H1 (cell line): ENCODE results near the gene LANCL2. TPM values are rescaled to one million over a fixed set of nuclear protein-coding genes. Genes with fewer than 3 reads are reported as not detected.

Experiments
- CTCF ChIA-PET: fragments of 300-600 bp; sonication (Branson Sonifier 250); formaldehyde crosslinking; loops from one replicate; lab custom pipeline; 2021; ENCODE audit not compliant: partially characterized antibody; lab: Charles Lee
- POLR2A ChIA-PET: fragments of 300-600 bp; sonication (Branson Sonifier 250); formaldehyde crosslinking; loops from one replicate; lab custom pipeline; 2021; ENCODE audit warnings: inconsistent platforms; ENCODE audit not compliant: partially characterized antibody; lab: Charles Lee
- DNase-seq, 2 experiments: peaks; one replicate each; pipeline versions ENCODE4 v3.0.0 to v3.0.0-alpha.2; 2010 to 2022; ENCODE audit warnings: low spot score in 2 of 2, low read depth in 1 of 2, mixed read lengths in 1 of 2
- FAIRE-seq: peaks from 2 replicates; lab custom pipeline; 2011; peaks lifted over from hg19 to GRCh38; lab: Jason Lieb, UNC
- H2AFZ ChIP-seq: 2 replicates; pipeline ENCODE4 v1.8.1; 2012; ENCODE audit warnings: low read length, inconsistent platforms
- H2AK5ac ChIP-seq: 2 replicates; pipeline ENCODE4 v1.6.1; 2013; ENCODE audit warnings: low read depth, low read length
- H2BK120ac ChIP-seq: replicated peaks from 2 replicates; pipeline ENCODE3; 2013; ENCODE audit warnings: low read depth, low read length, inconsistent platforms
- H2BK12ac ChIP-seq: 2 replicates; pipeline ENCODE4 v1.6.1; 2013; ENCODE audit warnings: low read depth, low read length
- H2BK15ac ChIP-seq: 2 replicates; pipeline ENCODE4 v1.6.1; 2013; ENCODE audit warnings: low read length
- H2BK20ac ChIP-seq: 2 replicates; pipeline ENCODE4 v1.6.1; 2013; ENCODE audit warnings: low read length
- H2BK5ac ChIP-seq: 2 replicates; pipeline ENCODE4 v1.6.1; 2013; ENCODE audit warnings: low read depth, low read length
- H3K14ac ChIP-seq: 2 replicates; pipeline ENCODE4 v1.6.1; 2013; ENCODE audit warnings: inconsistent platforms; ENCODE audit not compliant: insufficient read length
- H3K18ac ChIP-seq: 2 replicates; pipeline ENCODE4 v1.6.1; 2013; ENCODE audit warnings: low read length; ENCODE audit errors: extremely low read depth
- H3K23ac ChIP-seq: 2 replicates; pipeline ENCODE4 v1.6.1; 2013; ENCODE audit warnings: inconsistent platforms; ENCODE audit not compliant: insufficient read length
- H3K23me2 ChIP-seq: 2 replicates; pipeline ENCODE4 v1.6.1; 2013; ENCODE audit warnings: low read depth, low read length
- H3K27ac ChIP-seq: 2 replicates; pipeline ENCODE4 v1.6.1; 2011; ENCODE audit warnings: low read depth, low read length, inconsistent platforms
- H3K27me3 ChIP-seq, 4 experiments: replicated peaks in 1 of 4; 1 replicate in 1 of 4; 2 replicates in 3 of 4; pipeline versions ENCODE4 v1.6.1 to v1.8.1; 2011 to 2013; ENCODE audit warnings: low read length in 3 of 4, mild to moderate bottlenecking in 3 of 4, inconsistent platforms in 2 of 4, mixed read lengths in 2 of 4, moderate library complexity in 1 of 4; ENCODE audit not compliant: control insufficient read depth in 3 of 4, insufficient read depth in 3 of 4; ENCODE audit errors: extremely low read depth in 1 of 4
- H3K36me3 ChIP-seq, 4 experiments: 2 replicates each; pipeline versions ENCODE4 v1.6.1 to v1.8.1; 2011 to 2013; ENCODE audit warnings: mild to moderate bottlenecking in 4 of 4, low read length in 3 of 4, moderate library complexity in 2 of 4, control low read depth in 1 of 4, inconsistent platforms in 1 of 4; ENCODE audit not compliant: insufficient read depth in 4 of 4, control insufficient read depth in 2 of 4
- H3K4ac ChIP-seq: replicated peaks from 2 replicates; pipeline ENCODE3; 2013; ENCODE audit warnings: low read length, low read depth, mixed read lengths, inconsistent platforms; ENCODE audit not compliant: insufficient read length
- H3K4me1 ChIP-seq, 4 experiments: replicated peaks in 1 of 4; 1 replicate in 1 of 4; 2 replicates in 3 of 4; pipeline versions ENCODE4 v1.6.1 to v1.8.1; 2011 to 2013; ENCODE audit warnings: low read length in 3 of 4, inconsistent platforms in 2 of 4, mixed read lengths in 1 of 4; ENCODE audit not compliant: insufficient read depth in 4 of 4, control insufficient read depth in 3 of 4
- H3K4me2 ChIP-seq, 2 experiments: 2 replicates each; pipeline versions ENCODE4 v1.6.1 to v1.8.1; 2011 to 2013; ENCODE audit warnings: low read depth in 2 of 2, low read length in 2 of 2, control low read depth in 1 of 2, inconsistent platforms in 1 of 2, mild to moderate bottlenecking in 1 of 2; ENCODE audit not compliant: insufficient read depth in 1 of 2
- H3K4me3 ChIP-seq, 4 experiments: fragments of 200-600, 300-600 bp in 1 of 4; sonication (generic), shearing (Covaris generic), sonication (Bioruptor Twin) in 1 of 4; 2 replicates each; pipeline versions ENCODE4 v1.5.1 to v1.8.1; 2011 to 2016; ENCODE audit warnings: low read length in 4 of 4, low read depth in 3 of 4, control low read depth in 2 of 4, inconsistent platforms in 2 of 4, mild to moderate bottlenecking in 2 of 4, mixed read lengths in 1 of 4, moderate library complexity in 1 of 4; ENCODE audit not compliant: insufficient read depth in 2 of 4; ENCODE audit errors: extremely low read depth in 1 of 4
- H3K56ac ChIP-seq: replicated peaks from 2 replicates; pipeline ENCODE3; 2013; ENCODE audit warnings: low read depth, mild to moderate bottlenecking, mixed read lengths, low read length, inconsistent platforms; ENCODE audit not compliant: insufficient read length
- H3K79me1 ChIP-seq: 2 replicates; pipeline ENCODE4 v1.6.1; 2013; ENCODE audit warnings: low read depth, low read length, control low read depth
- H3K79me2 ChIP-seq, 2 experiments: 2 replicates each; pipeline versions ENCODE4 v1.6.1 to v1.8.1; 2012 to 2013; ENCODE audit warnings: low read length in 2 of 2, mild to moderate bottlenecking in 2 of 2, inconsistent platforms in 1 of 2; ENCODE audit not compliant: insufficient read depth in 2 of 2, control insufficient read depth in 1 of 2
- H3K9ac ChIP-seq, 4 experiments: replicated peaks in 1 of 4; 1 replicate in 1 of 4; 2 replicates in 3 of 4; pipeline versions ENCODE4 v1.6.1 to v1.8.1; 2011 to 2013; ENCODE audit warnings: low read depth in 3 of 4, low read length in 3 of 4, control low read depth in 2 of 4, mild to moderate bottlenecking in 2 of 4, moderate library complexity in 2 of 4, inconsistent platforms in 1 of 4; ENCODE audit errors: extremely low read depth in 1 of 4
- H3K9me3 ChIP-seq, 2 experiments: 2 replicates each; pipeline versions ENCODE4 v1.6.1 to v1.8.1; 2012 to 2013; ENCODE audit warnings: mild to moderate bottlenecking in 2 of 2, moderate library complexity in 2 of 2, control low read depth in 1 of 2, inconsistent platforms in 1 of 2, low read depth in 1 of 2, low read length in 1 of 2, mixed read lengths in 1 of 2; ENCODE audit not compliant: insufficient read depth in 2 of 2
- H4K20me1 ChIP-seq, 2 experiments: replicated peaks in 1 of 2; 2 replicates each; pipeline versions ENCODE3 to v1.8.1; 2011 to 2013; ENCODE audit warnings: inconsistent platforms in 2 of 2, low read length in 2 of 2, mild to moderate bottlenecking in 1 of 2; ENCODE audit not compliant: insufficient read depth in 2 of 2, control insufficient read depth in 1 of 2
- H4K5ac ChIP-seq: 2 replicates; pipeline ENCODE4 v1.6.1; 2013; ENCODE audit warnings: low read length, low read depth, mixed read lengths, inconsistent platforms; ENCODE audit not compliant: insufficient read length
- H4K8ac ChIP-seq: 2 replicates; pipeline ENCODE4 v1.8.0; 2013; ENCODE audit warnings: mild to moderate bottlenecking, moderate library complexity, low read length, inconsistent platforms; ENCODE audit not compliant: insufficient read depth; ENCODE audit errors: extremely low read depth
- H4K91ac ChIP-seq: replicated peaks from 2 replicates; pipeline ENCODE3; 2013; ENCODE audit warnings: low read length, mixed read lengths, inconsistent platforms; ENCODE audit not compliant: insufficient read length
- ASH2L ChIP-seq: fragments of 200-600, 300-600 bp; sonication (generic); IDR thresholded peaks from one replicate; pipeline ENCODE4 v1.7.1; 2017; ENCODE audit warnings: low read length
- BACH1 ChIP-seq: IDR thresholded peaks from 2 replicates; pipeline ENCODE4 v1.6.1; 2012; ENCODE audit warnings: low read length, improper control_type of control experiment
- CEBPB ChIP-seq: IDR thresholded peaks from 2 replicates; pipeline ENCODE4 v1.6.1; 2012; ENCODE audit warnings: low read depth, low read length
- CREB1 ChIP-seq: IDR thresholded peaks from 2 replicates; pipeline ENCODE4 v1.6.1; 2012; ENCODE audit warnings: inconsistent platforms
- CTBP2 ChIP-seq: IDR thresholded peaks from 2 replicates; pipeline ENCODE4 v1.7.0; 2011; ENCODE audit warnings: borderline replicate concordance, mild to moderate bottlenecking, moderate library complexity, mixed read lengths, low read length; ENCODE audit not compliant: insufficient read depth, insufficient read length
- GTF2F1 ChIP-seq: IDR thresholded peaks from 2 replicates; pipeline ENCODE4 v1.6.1; 2012; ENCODE audit warnings: low read depth, low read length, improper control_type of control experiment, borderline replicate concordance
- HDAC2 ChIP-seq, 2 experiments: fragments of 300-600 bp in 1 of 2; sonication (generic) in 1 of 2; IDR thresholded peaks; 2 replicates each; pipeline ENCODE4 v1.6.1; 2011 to 2012; ENCODE audit warnings: low read depth in 2 of 2, low read length in 2 of 2, mild to moderate bottlenecking in 2 of 2, moderate library complexity in 2 of 2, borderline replicate concordance in 1 of 2, inconsistent platforms in 1 of 2
- KDM1A ChIP-seq: fragments of 200-600, 300-600 bp; sonication (generic); IDR thresholded peaks from 2 replicates; pipeline ENCODE4 v1.7.1; 2016; ENCODE audit warnings: mild to moderate bottlenecking, low read length, borderline replicate concordance
- PHF8 ChIP-seq: fragments of 200-600 bp; sonication (generic); conservative IDR thresholded peaks from 2 replicates; pipeline ENCODE4 v1.7.1; 2012; ENCODE audit warnings: low read depth, mild to moderate bottlenecking, inconsistent platforms, low read length, moderate library complexity
- RFX5 ChIP-seq: IDR thresholded peaks from 2 replicates; pipeline ENCODE4 v1.6.1; 2011; ENCODE audit warnings: low read depth, low read length, improper control_type of control experiment, borderline replicate concordance
- SAP30 ChIP-seq: fragments of 300-600 bp; sonication (generic); IDR thresholded peaks from 2 replicates; pipeline ENCODE4 v1.7.1; 2012; ENCODE audit warnings: low read length, moderate library complexity, mild to moderate bottlenecking, inconsistent platforms; ENCODE audit not compliant: insufficient read depth, insufficient replicate concordance
- TAF1 ChIP-seq: IDR thresholded peaks from 2 replicates; pipeline ENCODE4 v1.6.1; 2011; ENCODE audit warnings: mild to moderate bottlenecking, low read depth, low read length
- WGBS, 2 experiments: shearing (Covaris generic) in 1 of 2; methylation state at CpG; one replicate each; pipeline versions ENCODE4 v1.1.6 to v1.1.7; 2013 to 2015; ENCODE audit warnings: low lambda C conversion rate in 2 of 2, mixed read lengths in 2 of 2, inconsistent platforms in 1 of 2, low coverage in 1 of 2, missing lambda C conversion rate in 1 of 2; ENCODE audit not compliant: insufficient replicate concordance in 2 of 2, insufficient coverage in 1 of 2, insufficient read length in 1 of 2; ENCODE audit errors: extremely low coverage in 1 of 2, missing lambda C conversion rate in 1 of 2; 5-methylcytosine and 5-hydroxymethylcytosine counted together
- polyA plus RNA-seq, 7 experiments: library from polyadenylated mRNA; depleted of rRNA in 3 of 7; stranded (reverse) in 5 of 7; unstranded in 2 of 7; fragments of >200 nt in 5 of 7; fragments of 200-250 nt in 2 of 7; gene quantifications; 1 replicate in 5 of 7; 2 replicates in 1 of 7; 4 replicates in 1 of 7; pipeline versions ENCODE4 v1.2.1 to v1.2.3, GENCODE V29; 2011 to 2013; ENCODE audit warnings: missing spikeins in 2 of 7, mixed read lengths in 2 of 7
- total RNA-seq: library from RNA; stranded (reverse); fragmentation: NEBNext Ultra II Directional; extraction: Animal tissue kit (Norgen Biotek cat#: 25700); gene quantifications from 2 replicates; pipeline ENCODE4 v1.2.1, GENCODE V29; 2021

The LANCL2 gene
- total and polyA plus RNA-seq, 2 of the 8 experiments (the other 6 are each of a cell fraction or from before 2014, with no cell fraction given), result 9.2 to 9.5 TPM

DNA sequence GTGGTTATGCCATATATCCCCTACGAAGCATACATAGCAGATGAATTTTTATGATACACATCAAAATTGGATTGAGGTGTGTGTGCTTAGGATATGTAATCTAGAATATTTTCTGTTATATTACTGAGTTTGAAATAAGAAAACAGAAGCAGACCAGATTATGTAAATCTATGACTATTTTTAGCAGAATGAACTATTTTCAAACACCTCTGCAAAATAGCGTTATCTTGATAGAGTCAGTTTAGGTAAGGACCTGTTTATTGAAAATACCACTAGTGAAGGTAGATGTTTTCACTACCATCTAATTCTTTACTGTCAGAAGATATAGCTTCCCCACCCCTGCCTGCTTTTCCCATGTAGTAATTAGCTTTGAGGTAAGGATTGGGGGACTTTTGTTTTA lies 9.1 kb downstream of the LANCL2 start:
- no peak overlapping the region for H4K8ac ChIP-seq
- H3K9me3 ChIP-seq, result no peaks in the 10 kb centered on the region
- H3K4ac ChIP-seq, result no peak overlapping the region
- H3K23ac ChIP-seq, result no peak overlapping the region
- no peak overlapping the region for H3K4me3 ChIP-seq
- H2AFZ ChIP-seq, result no peak overlapping the region
- H3K18ac ChIP-seq, result no peak overlapping the region
- H3K36me3 ChIP-seq, result no peaks in the 10 kb centered on the region; a peak in 1 of 8 replicates
- no peak overlapping the region for H3K9ac ChIP-seq
- no peak overlapping the region for H3K27ac ChIP-seq
- H2BK12ac ChIP-seq, result no peak overlapping the region
- H3K56ac ChIP-seq, result no peak overlapping the region
- H3K14ac ChIP-seq, result no peak overlapping the region
- POLR2A ChIA-PET, result interaction anchor here (1.3 to 3.7 kb wide), 2 partner anchors 8 to 10 kb away, joined by 3 to 32 read pairs; partner anchors contain the start of gene LANCL2
- TF ChIP-seq CREB1 (no peak), TAF1 (no peak), CTBP2 (no peak), SAP30 (no peak), RFX5 (no peak), CEBPB (no peak), KDM1A (no peak), BACH1 (no peak), HDAC2 (IDR thresholded peaks at IDR 0.05; ENCODE audit: borderline replicate concordance in 1 of 2, low read depth in 2 of 2, low read length in 2 of 2) (no peak), PHF8 (no peak), GTF2F1 (no peak), ASH2L (no peak)
- WGBS, 2 experiments, result 90% methylated on average over 2 of the region's 2 CpGs; no CpG with 5 or more reads in 1 of the 2 experiments
- no peak overlapping the region for H2BK20ac ChIP-seq
- no peak overlapping the region for H3K4me2 ChIP-seq
- no peak overlapping the region for H2BK15ac ChIP-seq
- no peak overlapping the region for H2AK5ac ChIP-seq
- H3K4me1 ChIP-seq, result no peaks in the 10 kb centered on the region
- H2BK5ac ChIP-seq, result no peak overlapping the region
- no peak for FAIRE-seq
- peaks cover 0 to 5% of the 10 kb centered on the region in 2 experiments; a peak in 2 of 4 replicates for H3K79me2 ChIP-seq
- no peak overlapping the region for H2BK120ac ChIP-seq
- H3K27me3 ChIP-seq, result no peaks in the 10 kb centered on the region
- CTCF ChIA-PET, result interaction anchor here (1.0 to 1.8 kb wide), 4 partner anchors 8 to 94 kb away, joined by 3 to 5 read pairs (median 4); no protein-coding TSS in a partner anchor
- no peak overlapping the region for H4K5ac ChIP-seq
- no peak overlapping the region for H4K91ac ChIP-seq
- H4K20me1 ChIP-seq, result no peaks in the 10 kb centered on the region
- DNase-seq, result no peak
- no peaks in the 10 kb centered on the region for H3K23me2 ChIP-seq
- H3K79me1 ChIP-seq, result no peaks in the 10 kb centered on the region
